IPS-18c (cell line): ENCODE measurements around the gene INPP5A.
"Not testable (repeated sequence)": the region's sequence is repeated elsewhere in the genome, so short reads cannot be mapped to it uniquely, and the experiment has no call there.

Experiments
- H3K4me3 ChIP-seq: 2 replicates; pipeline ENCODE4 v1.7.0; 2013; ENCODE audit warnings: low read depth, mild to moderate bottlenecking, low read length, moderate library complexity; ENCODE audit not compliant: insufficient read depth
- H3K9me3 ChIP-seq: one replicate; pipeline ENCODE4 v1.6.1; 2013; ENCODE audit warnings: mild to moderate bottlenecking, low read length, moderate library complexity; ENCODE audit not compliant: control insufficient read depth, insufficient read depth

The INPP5A gene

DNA sequence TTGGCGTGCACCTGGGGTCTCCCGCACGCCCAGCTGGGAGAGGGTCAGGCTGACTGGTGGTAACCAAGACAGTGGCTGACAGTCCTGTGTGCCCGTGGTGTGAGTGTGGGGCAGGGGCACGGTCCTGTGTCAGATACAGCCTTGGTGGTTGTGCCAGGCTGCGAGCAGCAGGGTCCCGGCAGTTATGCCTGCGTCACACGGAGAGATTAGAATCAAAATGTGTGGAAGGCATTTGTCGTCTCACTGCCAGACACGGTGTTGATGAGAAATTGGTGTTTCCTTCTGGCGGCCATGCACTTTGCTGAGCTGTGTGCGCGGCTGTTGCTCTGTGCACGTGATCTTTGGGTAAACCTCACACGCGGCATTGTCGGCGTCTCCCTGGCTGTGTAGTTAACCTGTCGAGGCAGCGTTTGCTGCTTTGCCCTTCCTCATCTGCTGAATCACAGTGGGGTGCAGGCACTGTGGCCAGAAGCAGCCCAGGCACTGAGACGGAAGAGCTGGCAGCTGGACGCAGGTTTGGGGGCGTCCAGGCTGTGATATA, 160.7 kb downstream of the INPP5A start:
- Histone ChIP-seq H3K9me3 (no peaks in the 10 kb centered on the region), H3K4me3 (no peak overlapping the region)

DNA sequence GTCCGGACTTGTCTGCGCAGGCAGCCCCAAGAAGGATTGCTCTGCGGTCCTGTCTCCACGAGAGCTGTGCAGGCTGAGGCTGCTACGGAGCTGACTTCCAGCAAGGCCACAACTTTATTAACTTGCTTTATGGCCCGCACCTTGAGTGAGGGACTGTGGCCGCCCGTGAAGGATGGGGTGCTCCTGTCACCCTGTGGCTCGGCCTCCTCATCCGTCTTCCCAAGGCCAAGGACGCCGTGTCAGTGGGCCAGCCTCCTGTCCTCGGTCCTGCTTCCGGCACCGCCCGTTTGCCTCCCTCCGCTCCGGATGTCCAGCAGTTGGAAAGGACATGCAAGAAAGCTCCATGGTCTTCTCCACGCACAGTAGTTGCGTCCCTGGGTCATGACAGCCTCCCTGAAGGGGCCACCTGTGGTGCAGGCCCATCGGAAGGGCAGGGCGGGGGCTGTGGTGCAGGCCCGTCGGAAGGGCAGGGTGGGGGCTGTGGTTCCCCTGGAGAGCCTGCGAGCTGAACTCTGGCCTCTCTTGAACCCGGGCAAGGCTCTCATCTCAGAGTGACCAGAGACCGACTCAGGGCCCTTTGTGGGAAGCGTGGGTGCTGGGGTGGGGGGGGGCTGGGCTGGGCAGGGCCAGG, 161.3 kb downstream of the INPP5A start:
- Histone ChIP-seq H3K4me3 (no peak overlapping the region), H3K9me3 (peaks cover 3% of the 10 kb centered on the region)

DNA sequence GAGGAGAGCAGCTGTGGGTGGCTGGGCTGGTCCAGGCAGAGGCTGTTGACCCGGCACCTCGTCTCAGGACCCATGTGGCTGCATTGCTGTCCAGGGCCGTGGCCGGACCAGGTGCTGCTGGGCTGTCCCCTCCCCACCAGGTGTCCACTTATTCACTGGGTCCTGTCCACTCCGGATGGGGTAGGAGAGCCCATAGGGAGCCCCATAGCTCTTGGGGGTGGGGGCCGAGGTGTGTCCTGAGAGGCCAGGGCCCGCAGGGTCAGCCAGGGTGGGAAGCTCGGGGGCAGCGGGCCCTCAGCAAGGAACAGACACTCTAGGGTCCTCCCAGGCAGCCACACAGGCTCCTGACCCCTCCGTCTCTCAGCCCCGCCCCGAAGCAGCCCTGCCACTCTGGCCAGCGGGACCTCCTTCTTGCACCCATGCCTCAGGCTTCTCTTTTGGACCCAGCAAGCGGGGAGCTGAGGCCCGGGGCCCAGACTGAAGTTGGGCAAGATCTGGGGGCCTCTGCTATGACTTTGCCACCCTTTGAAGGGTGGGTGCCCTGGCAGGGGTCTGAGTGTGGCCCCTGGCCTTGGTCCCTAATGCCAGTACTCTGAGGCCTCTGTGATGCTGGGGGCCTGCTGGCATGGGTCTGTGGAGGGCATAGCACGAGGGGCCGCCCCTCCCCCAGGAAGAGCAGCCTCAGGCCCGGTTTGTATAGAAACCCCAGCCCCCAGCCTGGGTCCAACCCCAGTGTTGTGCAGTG, 162.0 kb downstream of the INPP5A start:
- Histone ChIP-seq H3K4me3 (no peak overlapping the region), H3K9me3 (peaks cover 5% of the 10 kb centered on the region)

DNA sequence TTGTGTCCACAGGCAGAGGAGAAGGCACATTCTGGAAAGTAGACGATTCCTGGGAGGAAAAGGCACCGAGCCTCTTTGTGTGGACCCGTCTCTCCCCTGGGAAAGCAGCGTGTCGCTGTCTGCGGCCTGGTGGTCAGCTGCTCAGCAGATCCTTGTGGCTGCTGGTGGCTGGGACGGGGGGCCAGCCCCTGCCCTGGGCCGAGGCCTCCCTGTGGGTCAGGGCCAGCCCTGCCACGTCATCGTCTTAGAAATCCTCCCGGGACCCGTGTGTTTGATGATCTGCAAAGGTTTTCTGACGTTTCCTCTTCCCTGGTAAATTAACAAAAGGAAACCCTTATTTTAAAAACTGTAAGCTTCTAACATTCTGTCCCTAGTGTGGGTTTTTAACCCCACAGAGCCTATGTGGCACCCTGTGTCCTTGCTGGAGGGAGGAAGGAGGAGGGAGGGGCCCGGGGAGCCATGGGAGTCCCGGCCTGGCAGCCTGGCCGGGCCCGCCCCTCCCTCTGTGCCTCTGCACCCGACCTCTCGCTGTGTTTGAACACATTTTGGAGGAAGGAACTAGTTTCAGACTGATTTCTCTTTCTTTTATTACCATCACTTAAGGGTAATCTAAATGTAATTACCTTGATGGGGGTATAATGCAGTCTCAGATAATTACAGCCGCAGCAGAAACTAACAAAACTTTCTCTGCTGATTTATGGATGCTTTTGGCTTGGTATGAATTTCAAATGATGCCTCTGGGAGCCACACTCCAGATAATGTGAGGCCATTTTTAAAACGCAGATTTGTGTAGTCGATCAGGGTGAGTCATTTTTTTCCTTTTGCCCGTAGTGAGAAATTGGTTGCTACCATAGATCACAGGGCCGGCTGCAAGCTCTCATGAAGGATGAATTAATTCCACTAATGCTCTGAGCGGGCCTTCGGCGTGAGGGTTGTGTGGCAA, 162.8 kb downstream of the INPP5A start:
- no peak overlapping the region for H3K4me3 ChIP-seq
- H3K9me3 ChIP-seq: peaks cover 5% of the 10 kb centered on the region

DNA sequence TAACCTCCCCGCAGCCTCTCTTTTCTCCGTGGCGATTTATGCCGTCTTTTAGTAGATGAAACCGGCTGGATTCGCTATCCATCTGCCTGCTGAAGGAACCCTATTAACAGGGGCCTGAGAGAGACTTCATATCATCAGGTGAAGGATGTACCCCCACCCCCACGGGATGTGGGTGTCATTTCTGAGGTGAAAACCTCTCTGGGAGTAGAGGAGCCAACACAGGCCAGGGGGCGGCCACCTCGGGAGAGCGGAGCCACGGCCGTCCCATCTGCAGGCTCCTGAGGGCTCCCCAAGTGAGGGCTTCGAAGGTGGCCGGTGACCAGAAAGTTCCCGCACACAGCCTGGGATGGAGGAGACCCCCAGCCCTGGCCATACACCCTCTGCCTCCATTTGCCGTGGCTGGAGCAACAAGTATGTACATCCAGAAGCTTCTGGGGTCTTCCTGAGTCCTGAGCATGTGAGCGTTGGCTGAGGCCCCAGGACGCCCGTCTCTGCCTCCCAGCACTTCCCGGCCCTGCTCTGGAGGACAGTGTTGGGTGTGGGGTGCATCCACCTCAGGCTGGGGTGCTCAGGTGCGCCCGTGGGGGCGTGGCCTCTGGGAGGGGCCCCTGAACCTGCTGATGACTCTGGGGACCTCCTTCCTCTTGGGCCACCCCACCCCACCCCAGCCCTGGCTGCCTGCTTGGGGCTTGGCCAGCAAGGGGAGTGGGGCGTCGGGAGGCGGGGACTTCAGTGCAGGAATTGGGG, 163.7 kb downstream of the INPP5A start:
- Histone ChIP-seq H3K4me3 (no peak overlapping the region), H3K9me3 (peaks cover 7% of the 10 kb centered on the region)

DNA sequence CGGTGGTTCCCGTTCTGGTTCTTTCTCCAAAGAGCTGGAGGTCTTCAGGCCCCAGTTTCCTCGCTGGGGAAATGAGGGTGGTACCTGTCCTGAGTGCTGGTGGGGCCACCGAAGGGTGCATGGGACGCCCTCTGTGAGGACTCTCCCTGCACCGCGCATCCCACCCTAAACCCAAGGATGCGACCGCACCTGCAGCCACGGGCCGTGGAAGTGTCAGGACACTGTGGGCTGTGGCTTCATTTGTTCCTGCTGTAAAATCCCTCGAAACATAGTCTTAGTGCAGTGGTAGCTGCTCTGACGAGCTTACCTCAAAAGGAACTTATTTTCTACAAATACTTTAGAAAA, 164.2 kb downstream of the INPP5A start:
- Histone ChIP-seq H3K9me3 (peaks cover 8% of the 10 kb centered on the region), H3K4me3 (no peak overlapping the region)

DNA sequence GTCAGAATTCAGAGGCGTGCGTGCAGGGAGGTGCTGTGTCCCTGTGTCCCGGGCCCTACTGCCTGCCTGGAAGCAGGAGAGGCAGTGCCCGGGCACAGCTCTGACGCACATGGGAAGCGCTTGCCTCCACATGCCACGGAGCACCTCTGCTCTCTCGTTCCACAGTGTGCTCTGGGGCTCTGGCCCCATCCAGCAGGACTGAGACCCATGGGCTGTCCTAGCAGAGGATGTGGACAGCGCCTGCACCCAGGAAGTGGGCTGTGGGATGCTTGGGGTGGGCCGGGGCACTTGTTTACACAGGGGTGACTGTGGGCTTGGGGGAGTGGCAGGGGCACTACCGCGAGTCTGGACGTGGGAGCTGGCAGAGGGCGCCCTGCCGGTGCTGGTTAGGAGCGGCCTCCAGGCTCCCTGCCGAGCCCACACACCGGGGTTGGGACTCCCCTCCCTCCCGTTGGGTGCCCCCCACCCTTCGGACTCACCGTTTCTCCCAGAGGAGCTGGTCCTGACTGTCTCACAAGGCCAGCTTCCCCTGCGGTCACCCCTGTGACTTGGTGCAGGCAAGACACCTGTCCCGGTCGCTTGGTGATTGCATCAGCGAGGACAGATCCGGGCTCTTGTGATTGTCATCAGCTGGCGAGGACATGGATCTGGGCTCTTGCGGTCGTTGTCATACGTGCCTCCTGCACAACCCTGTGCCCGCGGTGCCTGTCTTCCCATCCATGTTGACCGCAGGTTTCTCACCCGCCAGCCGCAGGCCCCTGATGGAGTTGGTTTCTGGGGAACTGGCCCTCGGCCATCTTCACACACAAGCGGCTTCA, 165.2 kb downstream of the INPP5A start:
- Histone ChIP-seq H3K4me3 (no peak overlapping the region), H3K9me3 (peaks cover 8% of the 10 kb centered on the region)

DNA sequence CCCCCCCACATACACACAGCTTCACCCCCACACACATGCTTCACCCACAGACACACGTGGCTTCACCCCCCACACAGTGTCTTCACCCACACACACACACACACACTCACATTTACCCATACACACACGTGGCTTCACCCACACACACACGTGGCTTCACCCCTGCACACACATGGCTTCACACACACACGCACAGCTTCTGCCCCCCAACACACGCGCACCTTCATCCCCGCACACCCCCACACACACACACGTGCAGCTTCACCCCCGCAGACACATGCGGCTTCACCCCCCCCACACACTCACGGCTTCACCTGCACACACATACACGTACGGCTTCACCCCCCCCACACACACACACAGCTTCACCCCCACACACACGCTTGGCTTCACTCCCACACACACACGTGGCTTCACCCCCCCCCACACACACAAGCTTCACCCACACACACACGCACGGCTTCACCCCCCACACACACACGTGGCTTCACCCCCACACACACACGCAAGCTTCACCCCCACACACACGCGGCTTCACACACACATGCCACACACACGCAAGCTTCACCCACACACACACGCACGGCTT, 165.9 kb downstream of the INPP5A start:
- Histone ChIP-seq H3K9me3 (peaks cover 8% of the 10 kb centered on the region), H3K4me3 (no peak overlapping the region)

DNA sequence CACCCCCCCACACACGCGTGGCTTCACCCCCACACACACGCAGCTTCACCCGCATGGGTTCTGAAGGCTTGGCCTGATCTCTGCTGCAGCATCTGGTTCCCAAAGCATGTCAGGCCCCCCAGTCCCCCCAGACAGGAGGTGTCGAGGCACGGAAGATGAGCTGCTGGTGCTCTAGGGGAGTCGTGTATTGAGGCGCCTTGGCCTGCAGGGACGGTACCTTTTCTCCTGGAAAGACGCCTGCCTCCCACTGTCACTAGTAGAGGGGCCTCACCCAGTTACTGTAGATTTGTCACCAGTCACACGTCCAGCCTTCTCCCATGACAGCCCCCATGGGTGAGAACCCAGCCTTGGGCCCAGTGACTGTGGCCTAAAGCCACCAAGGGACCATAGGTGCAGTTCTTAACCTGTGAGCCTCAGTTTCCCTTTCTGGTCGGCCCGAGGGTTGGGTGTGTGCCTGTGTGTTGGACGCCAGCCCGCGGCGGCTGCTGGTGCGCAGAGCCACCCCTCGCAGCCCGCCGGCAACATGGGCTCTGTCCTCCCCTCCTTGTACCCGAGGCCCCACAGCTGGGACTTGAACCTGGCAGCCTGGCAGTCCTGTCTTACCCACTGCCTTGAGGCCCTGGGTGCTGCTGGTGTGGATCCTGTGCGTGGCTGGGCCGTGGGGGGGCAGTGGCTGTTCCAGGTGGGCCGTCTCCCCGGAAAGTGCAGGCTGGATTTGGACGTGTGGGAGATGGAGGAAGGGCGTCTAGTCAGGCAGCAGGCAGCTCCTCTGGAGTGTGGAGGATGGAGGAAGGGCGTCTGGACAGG, 166.6 kb downstream of the INPP5A start:
- Histone ChIP-seq H3K4me3 (no peak overlapping the region), H3K9me3 (peaks cover 8% of the 10 kb centered on the region)

DNA sequence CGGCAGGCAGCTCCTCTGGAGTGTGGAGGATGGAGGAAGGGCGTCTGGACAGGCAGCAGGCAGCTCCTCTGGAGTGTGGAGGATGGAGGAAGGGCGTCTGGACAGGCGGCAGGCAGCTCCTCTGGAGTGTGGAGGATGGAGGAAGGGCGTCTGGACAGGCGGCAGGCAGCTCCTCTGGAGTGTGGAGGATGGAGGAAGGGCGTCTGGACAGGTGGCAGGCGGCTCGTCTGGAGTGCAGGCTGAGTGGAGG, 167.2 kb downstream of the INPP5A start:
- not testable (repeated sequence) for H3K4me3 ChIP-seq

DNA sequence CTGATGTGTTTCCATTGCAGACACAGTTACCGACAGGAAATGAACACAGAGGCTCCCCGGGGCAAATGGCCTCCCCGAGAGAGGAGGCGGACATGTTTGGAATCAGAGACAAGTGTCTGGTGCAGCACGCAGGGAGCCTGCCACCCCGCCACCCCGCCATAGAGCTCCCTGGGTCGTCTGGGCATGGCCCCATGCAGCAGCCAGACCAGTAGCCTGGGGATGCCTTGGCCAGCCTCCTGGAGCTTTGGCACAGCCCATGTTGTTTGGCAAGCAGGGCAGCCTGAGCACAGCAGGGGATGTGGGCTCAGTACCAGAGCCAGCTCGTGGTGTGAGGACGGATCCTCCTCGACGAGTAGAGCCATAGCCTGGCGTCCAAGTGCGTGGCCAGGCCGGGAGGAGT, 167.6 kb downstream of the INPP5A start:
- Histone ChIP-seq H3K4me3 (no peak overlapping the region), H3K9me3 (peaks cover 8% of the 10 kb centered on the region)

More for the DNA sequence above, 167.2 kb downstream of the INPP5A start:
- H3K9me3 ChIP-seq: not testable (repeated sequence)

DNA sequence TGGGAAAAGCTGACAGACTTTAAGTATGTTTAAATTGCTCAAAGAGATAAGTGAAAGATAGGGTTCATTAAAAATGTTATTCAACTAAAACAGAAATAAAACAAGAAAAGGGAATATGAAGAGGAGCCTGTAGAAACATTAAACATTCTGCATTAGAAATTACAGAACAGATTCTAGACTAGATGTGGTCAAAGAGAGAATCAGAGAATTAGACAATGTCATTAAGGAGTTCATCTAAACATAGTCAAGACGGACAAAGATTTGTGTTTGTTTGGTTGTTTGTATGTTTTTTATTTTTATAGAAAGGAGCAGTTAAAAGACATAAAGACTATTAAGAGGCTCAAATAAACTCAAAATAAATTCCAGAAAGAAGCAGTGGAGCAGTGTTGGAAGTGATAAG, 168.4 kb downstream of the INPP5A start:
- Histone ChIP-seq H3K4me3 (no peak overlapping the region), H3K9me3 (peaks cover 8% of the 10 kb centered on the region)

DNA sequence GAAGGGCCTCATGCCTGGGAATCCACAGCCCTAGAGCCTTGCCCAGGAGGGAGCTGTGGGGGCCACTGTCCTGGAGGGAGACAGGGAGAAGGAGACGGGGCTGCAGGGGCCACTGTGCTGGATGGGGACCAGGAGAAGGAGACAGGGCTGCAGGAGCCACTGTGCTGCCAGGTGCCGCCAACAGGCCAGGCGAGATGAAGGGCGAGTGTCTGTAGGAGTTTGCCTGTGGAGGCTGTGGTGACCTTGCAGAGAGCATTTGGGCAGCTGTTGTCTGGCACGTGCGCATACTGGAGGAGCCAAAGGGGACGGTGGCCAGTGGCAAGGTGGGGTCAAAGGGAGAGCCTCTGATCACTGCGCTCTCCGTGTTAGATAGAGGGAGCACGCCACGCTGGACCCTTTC, 169.1 kb downstream of the INPP5A start:
- Histone ChIP-seq H3K9me3 (peaks cover 8% of the 10 kb centered on the region), H3K4me3 (no peak overlapping the region)

DNA sequence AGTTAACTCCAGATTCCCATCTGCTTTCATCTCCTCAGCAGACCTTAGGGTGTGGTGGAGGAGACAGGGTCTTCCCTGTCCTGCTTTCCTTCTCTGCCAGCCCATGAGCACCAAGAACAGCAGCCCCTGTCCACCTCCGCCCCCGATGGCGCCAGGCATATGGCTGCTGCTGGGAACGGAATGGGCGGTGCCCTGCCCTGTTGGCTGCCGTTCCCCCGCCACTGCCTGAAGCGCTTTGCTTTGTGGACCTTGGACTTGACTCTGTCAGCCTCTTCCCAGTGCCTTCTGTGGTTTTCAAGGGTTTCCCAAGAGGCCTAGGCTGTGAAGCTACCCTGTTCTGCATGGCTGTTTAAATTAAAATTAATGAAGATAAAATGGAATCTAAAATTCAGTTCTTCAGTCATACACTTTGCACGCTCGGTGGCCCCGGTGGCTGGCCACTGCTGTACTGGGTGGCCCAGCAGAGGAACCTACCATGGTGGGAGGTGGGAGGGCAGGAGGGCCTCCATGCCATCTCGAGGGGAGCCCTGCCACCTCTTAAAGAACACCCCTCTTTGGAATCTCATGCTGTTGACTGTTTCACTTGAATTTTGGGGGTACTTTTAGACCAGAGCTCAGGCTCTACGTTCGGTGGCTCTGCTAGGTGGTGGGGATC, 169.7 kb downstream of the INPP5A start:
- H3K4me3 ChIP-seq: no peak overlapping the region
- peaks cover 8% of the 10 kb centered on the region for H3K9me3 ChIP-seq

DNA sequence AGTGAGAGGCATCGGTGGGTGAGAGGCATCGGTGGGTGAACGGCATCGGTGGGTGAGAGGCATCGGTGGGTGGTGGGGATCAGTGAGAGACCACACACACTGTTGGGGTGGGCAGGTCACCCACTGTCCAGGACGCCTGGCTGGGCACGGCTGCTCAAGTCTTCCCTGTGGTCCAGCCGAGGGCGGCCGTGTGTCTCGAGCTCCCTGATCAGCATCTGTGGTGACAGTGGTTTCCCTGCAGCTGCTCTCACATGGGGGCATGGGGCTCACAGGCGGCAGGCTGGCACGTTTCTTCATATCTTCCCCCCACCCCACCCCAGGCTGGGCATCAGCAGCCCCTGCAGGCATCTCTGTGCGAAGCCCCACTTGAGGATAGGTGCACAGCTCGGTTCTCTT, 170.2 kb downstream of the INPP5A start:
- Histone ChIP-seq H3K4me3 (no peak overlapping the region), H3K9me3 (peaks cover 8% of the 10 kb centered on the region)
